H1 (cell line): ENCODE data around the gene NMT1. TPM values are rescaled to one million over a fixed set of nuclear protein-coding genes. Genes with fewer than 3 reads are reported as not detected.

Experiments
- polyA plus RNA-seq, 7 experiments: library from polyadenylated mRNA; depleted of rRNA in 3 of 7; stranded (reverse) in 5 of 7; unstranded in 2 of 7; fragments of >200 nt in 5 of 7; fragments of 200-250 nt in 2 of 7; gene quantifications; 1 replicate in 5 of 7; 2 replicates in 1 of 7; 4 replicates in 1 of 7; pipeline versions ENCODE4 v1.2.1 to v1.2.3, GENCODE V29; 2011 to 2013; ENCODE audit warnings: missing spikeins in 2 of 7, mixed read lengths in 2 of 7
- total RNA-seq: library from RNA; stranded (reverse); fragmentation: NEBNext Ultra II Directional; extraction: Animal tissue kit (Norgen Biotek cat#: 25700); gene quantifications from 2 replicates; pipeline ENCODE4 v1.2.1, GENCODE V29; 2021
- TF ChIP-seq, protein P1 (sequence below): IDR thresholded peaks from 2 replicates; pipeline ENCODE4 v1.6.1; 2012; ENCODE audit warnings: low read length, inconsistent platforms

Gene NMT1
- total and polyA plus RNA-seq, 2 of the 8 experiments (the other 6 are each of a cell fraction or from before 2014, with no cell fraction given), result 42.9 to 149 TPM

DNA sequence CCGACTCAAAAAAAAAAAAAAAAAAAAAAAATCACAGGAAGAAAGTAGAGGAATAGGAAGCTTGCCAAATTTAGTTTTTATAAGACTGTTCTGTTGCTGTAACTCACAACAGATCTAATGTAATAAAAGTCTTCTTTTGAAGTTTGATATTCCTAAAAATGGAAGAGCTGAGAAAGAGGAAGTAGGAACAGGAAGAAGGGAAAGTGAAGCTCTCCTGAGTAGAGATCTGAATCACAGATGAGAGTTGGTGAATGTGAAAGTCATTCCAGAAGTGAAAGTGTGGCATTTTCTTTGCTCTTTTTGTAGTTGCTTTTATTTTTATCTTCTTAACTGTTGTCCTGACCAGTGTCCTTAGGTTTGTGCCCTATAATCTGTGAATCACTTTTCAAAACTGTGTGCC is 2.1 kb downstream of the NMT1 start (continued):
- TF ChIP-seq, protein P1, sequence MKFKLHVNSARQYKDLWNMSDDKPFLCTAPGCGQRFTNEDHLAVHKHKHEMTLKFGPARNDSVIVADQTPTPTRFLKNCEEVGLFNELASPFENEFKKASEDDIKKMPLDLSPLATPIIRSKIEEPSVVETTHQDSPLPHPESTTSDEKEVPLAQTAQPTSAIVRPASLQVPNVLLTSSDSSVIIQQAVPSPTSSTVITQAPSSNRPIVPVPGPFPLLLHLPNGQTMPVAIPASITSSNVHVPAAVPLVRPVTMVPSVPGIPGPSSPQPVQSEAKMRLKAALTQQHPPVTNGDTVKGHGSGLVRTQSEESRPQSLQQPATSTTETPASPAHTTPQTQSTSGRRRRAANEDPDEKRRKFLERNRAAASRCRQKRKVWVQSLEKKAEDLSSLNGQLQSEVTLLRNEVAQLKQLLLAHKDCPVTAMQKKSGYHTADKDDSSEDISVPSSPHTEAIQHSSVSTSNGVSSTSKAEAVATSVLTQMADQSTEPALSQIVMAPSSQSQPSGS, result no peak
- TF ChIP-seq, all 59 proteins: peak for 0
